Suprapubic skin (tissue), 4 donors: ENCODE measurements around the gene USH1C. TPM values are rescaled to one million over a fixed set of nuclear protein-coding genes. Genes with fewer than 3 reads are reported as not detected.

Experiments used
- DNase-seq, 2 donors: peaks; one replicate each; pipeline ENCODE4 v3.0.0-alpha.2; 2019; ENCODE audit warnings: low spot score in 2 of 2
- H3K27ac ChIP-seq: fragments of 200-600 bp; sonication (generic); one replicate; pipeline ENCODE4 v1.5.1; 2019
- H3K27me3 ChIP-seq: fragments of 200-600 bp; sonication (generic); one replicate; pipeline ENCODE4 v1.5.1; 2019
- H3K36me3 ChIP-seq: fragments of 200-600 bp; sonication (generic); one replicate; pipeline ENCODE4 v1.5.1; 2019
- H3K4me1 ChIP-seq: fragments of 200-600 bp; sonication (generic); one replicate; pipeline ENCODE4 v1.5.1; 2019
- H3K4me3 ChIP-seq: fragments of 200-600 bp; sonication (generic); one replicate; pipeline ENCODE4 v1.5.1; 2019; ENCODE audit warnings: mild to moderate bottlenecking
- H3K9me3 ChIP-seq: fragments of 200-600 bp; sonication (generic); one replicate; pipeline ENCODE4 v1.5.1; 2019
- CTCF ChIP-seq, 2 donors: fragments of 200-600 bp in 1 of 2; fragments of 450-650 bp in 1 of 2; sonication (generic) in 1 of 2; IDR thresholded peaks; one replicate each; pipeline ENCODE4 v1.5.1; 2016 to 2019; ENCODE audit warnings: antibody characterized with exemption in 2 of 2, mild to moderate bottlenecking in 1 of 2, moderate library complexity in 1 of 2
- EP300 ChIP-seq: sonication (generic); formaldehyde crosslinking; IDR thresholded peaks from one replicate; pipeline ENCODE4 v1.6.1; 2017; ENCODE audit warnings: antibody characterized with exemption
- POLR2A ChIP-seq, 2 donors: fragments of 450-650 bp; IDR thresholded peaks; one replicate each; pipeline ENCODE4 v1.6.1; 2017; ENCODE audit warnings: antibody characterized with exemption in 2 of 2, mild to moderate bottlenecking in 2 of 2, moderate library complexity in 2 of 2
- POLR2AphosphoS5 ChIP-seq, 3 donors: sonication (generic); formaldehyde crosslinking; IDR thresholded peaks; one replicate each; pipeline ENCODE4 v1.6.1; 2017; ENCODE audit warnings: antibody characterized with exemption in 3 of 3
- WGBS: methylation state at CpG from one replicate; pipeline ENCODE4 v1.1.5; 2018; 5-methylcytosine and 5-hydroxymethylcytosine counted together
- total RNA-seq, 4 donors: library from RNA; depleted of rRNA; stranded (reverse); fragments of >200 nt; gene quantifications; one replicate each; pipeline ENCODE4 v1.1.0, GENCODE V29; 2016

The USH1C gene
- total RNA-seq, 4 donors from 2014 or later: not detected

- H3K4me3 ChIP-seq: no peak overlapping the region
- no peaks in the 10 kb centered on the region for H3K4me1 ChIP-seq
- DNase-seq: no peak
- H3K27ac ChIP-seq: no peak overlapping the region
- TF ChIP-seq EP300: no peak
- TF ChIP-seq POLR2AphosphoS5 (IDR thresholded peaks at IDR 0.05): no peak
- no peak for TF ChIP-seq CTCF (IDR thresholded peaks at IDR 0.05)
- TF ChIP-seq POLR2A (IDR thresholded peaks at IDR 0.05): no peak
- H3K36me3 ChIP-seq: no peaks in the 10 kb centered on the region
- H3K27me3 ChIP-seq: peaks cover 5% of the 10 kb centered on the region
- H3K9me3 ChIP-seq: no peaks in the 10 kb centered on the region
- WGBS: 100% methylated on average over 6 of the region's 9 CpGs
Observed at GRCh38 chr11:17574141-17575091, 30.2 kb upstream of the USH1C start.

- 94% methylated on average over 3 of the region's 3 CpGs for whole genome bisulfite sequencing
- Histone ChIP-seq H3K36me3 (no peaks in the 10 kb centered on the region), H3K4me3 (no peak overlapping the region), H3K9me3 (no peaks in the 10 kb centered on the region), H3K27ac (no peak overlapping the region), H3K4me1 (no peaks in the 10 kb centered on the region), H3K27me3 (peaks cover 5% of the 10 kb centered on the region)
- TF ChIP-seq EP300 (no peak), POLR2AphosphoS5 (IDR thresholded peaks at IDR 0.05) (no peak), CTCF (IDR thresholded peaks at IDR 0.05) (no peak), POLR2A (IDR thresholded peaks at IDR 0.05) (no peak)
- DNase-seq: no peak
Observed at GRCh38 chr11:17573526-17573925, 29.3 kb upstream of the USH1C start.

GRCh38 chr11:17572791-17573460, 28.7 kb upstream of the USH1C start:
- Histone ChIP-seq H3K27ac (no peak overlapping the region), H3K4me3 (no peak overlapping the region), H3K4me1 (no peaks in the 10 kb centered on the region), H3K27me3 (peaks cover 5% of the 10 kb centered on the region), H3K36me3 (no peaks in the 10 kb centered on the region), H3K9me3 (no peaks in the 10 kb centered on the region)
- TF ChIP-seq EP300 (no peak), POLR2AphosphoS5 (IDR thresholded peaks at IDR 0.05) (no peak), CTCF (IDR thresholded peaks at IDR 0.05) (no peak)
- no peak for DNase-seq
- WGBS: 71% methylated on average over 20 of the region's 20 CpGs

GRCh38 chr11:17572359-17572690, 28.1 kb upstream of the USH1C start:
- 39% methylated on average over 3 of the region's 3 CpGs for WGBS
- Histone ChIP-seq H3K27me3 (peaks cover 5% of the 10 kb centered on the region), H3K36me3 (no peaks in the 10 kb centered on the region), H3K9me3 (no peaks in the 10 kb centered on the region), H3K4me1 (no peaks in the 10 kb centered on the region), H3K27ac (no peak overlapping the region), H3K4me3 (no peak overlapping the region)
- TF ChIP-seq POLR2A (IDR thresholded peaks at IDR 0.05) (no peak), CTCF (IDR thresholded peaks at IDR 0.05) (no peak), POLR2AphosphoS5 (IDR thresholded peaks at IDR 0.05) (no peak), EP300 (no peak)
- DNase-seq: no peak
